CD4-positive, alpha-beta T cell treated with Interferon alpha-2 for 1 hour (primary cell): ENCODE results near the gene FKBP5.
"Not testable (repeated sequence)": the region's sequence is repeated elsewhere in the genome, so short reads cannot be mapped to it uniquely, and the experiment has no call there.

Experiments used
- DNase-seq, 2 donors: peaks; one replicate each; pipeline ENCODE4 v3.0.0-alpha.2; 2020 to 2022

The FKBP5 gene

GRCh38 chr6:35723587-35723986, 34.9 kb upstream of the FKBP5 start:
- no peak for DNase-seq

- DNase-seq: no peak
Observed at GRCh38 chr6:35722121-35722761, 33.5 kb upstream of the FKBP5 start.

DNA sequence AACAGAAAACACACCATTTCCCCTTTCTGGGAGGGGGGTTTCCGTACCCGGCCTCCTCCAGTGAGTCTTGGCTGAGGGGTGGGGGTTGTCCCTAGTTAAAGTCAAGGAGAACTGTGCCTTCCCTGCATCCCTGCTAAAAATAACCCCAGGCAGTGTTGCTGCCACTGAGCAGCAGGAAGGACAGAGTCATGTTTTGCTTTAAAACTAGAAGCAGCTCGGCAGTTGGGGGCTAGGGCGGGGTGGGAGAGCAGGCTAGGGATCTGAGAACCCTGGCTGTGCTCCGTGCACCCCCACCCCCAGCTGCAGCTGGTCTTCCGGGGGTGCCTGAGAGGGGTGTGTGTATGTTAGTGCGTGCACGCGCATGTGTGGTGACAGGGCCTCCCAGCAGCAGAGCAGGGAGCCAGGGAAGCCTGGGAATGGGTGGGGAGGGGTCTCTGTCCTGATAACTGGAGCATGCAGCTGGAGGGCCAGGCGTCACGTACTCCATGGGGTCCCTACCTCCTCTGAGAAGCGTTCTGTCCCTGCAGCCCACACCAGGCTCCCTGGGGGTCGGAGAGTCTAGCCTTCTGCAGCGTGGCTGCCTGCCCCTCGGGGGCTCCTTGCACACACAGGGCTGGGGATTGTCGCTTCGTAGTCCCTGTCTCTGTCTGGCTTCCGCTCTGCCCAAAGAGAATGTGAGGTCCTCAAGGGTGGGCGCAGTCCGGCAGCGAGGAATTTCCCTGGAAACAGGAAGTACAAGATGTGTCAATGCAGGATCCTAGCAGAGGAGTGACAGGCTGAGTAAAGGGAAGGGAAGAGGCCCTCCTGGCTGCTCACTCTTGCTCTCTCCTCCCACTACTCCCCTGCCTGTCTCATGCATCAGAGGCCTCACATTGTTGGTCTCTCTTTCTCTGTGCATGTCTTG, 31.4 kb upstream of the FKBP5 start:
- DNase-seq: peak; percentile 39 to 62

DNA sequence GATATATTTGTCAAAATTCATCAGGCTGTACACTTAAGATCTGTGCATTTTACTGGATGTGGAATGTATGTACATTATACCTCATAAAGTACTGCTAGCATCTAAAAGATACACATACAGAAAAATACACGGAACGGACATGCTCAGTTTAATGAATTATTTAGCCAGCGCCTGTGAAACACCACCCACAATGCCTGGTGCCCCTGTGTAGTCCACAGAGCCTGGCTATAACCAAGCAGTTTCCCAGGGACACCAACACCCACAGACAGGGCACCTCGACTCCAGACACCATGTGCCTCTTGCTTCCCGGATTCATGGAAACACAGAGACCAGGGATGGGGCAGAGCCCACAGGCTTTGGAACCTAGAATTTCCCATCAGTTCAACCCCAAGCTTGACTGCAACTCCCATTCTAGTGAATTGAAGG, 30.7 kb upstream of the FKBP5 start:
- peak in 1 of 2 donors; percentile 11 for DNase-seq

DNA sequence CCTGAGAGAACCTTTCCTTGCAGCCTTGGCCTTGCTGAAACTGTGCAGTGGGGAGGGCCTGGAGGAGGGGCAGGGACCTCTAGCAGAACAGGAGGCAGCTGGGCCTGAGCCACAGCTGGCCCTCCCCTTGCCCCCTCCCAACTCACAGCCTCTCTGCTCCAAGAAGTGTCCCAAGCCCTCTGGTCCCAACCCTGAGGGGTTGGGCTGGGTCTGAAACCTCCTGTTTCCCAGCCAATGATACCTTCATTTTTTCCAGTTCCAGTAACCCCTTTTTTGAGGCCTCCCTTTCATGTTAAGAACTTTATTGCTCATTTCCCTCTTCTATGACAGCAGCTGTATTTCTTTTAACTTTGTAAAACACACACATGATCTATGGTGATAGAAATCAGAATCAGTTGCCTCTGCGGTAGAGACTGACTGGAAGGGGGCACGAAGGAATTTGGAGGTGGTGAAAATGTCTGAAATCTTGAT, 30.2 kb upstream of the FKBP5 start:
- DNase-seq: peak in 1 of 2 donors; percentile 16

- DNase-seq: no peak
Observed at GRCh38 chr6:35718375-35718736, 29.6 kb upstream of the FKBP5 start.

DNA sequence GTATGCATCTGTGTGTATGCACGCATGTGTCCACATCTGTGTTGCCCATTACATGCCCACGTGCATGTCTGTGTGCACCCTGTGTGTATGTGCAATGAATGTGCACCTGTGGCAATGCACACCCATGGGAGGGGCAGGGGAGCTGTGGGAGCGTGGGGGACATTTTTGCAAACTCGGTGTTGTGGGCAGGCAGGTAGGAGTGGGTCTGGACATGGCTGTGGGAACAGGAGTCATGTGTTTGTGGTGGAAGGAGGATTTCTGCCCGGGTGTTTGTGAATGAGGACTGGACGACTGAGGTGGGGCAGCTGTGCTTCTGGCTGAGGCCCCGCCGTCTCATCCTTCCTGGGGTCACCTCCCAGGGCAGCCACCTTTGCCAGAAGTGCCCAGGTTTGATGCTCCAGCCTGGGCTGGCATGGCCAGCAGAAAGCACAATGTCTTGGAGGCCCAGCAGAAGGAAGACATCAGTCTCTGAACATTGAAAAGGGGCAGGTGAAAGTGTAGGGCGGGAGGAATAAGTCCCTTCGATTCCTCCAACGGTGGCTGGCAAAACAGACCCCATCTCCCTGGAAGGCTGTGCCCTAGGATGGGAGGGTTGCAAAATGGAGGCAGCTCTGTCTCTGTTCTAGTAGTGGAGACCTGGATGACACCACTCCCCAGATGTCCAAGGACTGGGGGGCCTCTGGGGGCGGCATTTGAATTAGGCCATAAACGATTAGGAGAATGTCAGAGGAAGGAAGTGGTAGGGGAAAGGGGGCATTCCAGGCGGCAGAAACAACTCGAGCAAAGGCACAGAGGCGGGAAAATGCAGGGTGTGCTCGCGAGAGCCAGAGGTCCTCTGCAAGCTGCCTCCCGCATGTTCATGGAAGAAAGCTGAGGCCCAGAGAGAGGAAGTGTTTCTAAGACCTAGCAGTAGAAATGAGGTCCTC, 29.0 kb upstream of the FKBP5 start:
- no peak for DNase-seq

DNA sequence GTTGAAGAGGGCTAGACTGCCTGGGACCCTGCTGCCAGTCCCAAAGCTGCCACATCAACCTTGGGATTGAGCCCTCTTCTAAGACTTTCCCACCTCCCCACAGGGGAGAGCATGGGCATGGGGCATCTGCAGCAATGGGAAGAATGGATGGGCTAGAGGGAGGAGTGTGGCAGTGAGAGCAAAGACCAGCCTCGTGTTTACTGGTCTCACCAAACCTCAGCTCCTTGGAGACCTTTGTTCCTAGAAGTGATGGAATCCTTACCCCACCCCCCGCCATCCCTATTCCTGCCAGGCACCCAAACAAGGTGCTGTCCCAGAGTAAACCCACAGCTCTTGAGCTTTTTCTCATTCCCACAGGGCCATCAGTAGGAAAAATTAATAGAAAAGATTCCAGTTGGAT, 28.1 kb upstream of the FKBP5 start:
- no peak for DNase-seq

DNA sequence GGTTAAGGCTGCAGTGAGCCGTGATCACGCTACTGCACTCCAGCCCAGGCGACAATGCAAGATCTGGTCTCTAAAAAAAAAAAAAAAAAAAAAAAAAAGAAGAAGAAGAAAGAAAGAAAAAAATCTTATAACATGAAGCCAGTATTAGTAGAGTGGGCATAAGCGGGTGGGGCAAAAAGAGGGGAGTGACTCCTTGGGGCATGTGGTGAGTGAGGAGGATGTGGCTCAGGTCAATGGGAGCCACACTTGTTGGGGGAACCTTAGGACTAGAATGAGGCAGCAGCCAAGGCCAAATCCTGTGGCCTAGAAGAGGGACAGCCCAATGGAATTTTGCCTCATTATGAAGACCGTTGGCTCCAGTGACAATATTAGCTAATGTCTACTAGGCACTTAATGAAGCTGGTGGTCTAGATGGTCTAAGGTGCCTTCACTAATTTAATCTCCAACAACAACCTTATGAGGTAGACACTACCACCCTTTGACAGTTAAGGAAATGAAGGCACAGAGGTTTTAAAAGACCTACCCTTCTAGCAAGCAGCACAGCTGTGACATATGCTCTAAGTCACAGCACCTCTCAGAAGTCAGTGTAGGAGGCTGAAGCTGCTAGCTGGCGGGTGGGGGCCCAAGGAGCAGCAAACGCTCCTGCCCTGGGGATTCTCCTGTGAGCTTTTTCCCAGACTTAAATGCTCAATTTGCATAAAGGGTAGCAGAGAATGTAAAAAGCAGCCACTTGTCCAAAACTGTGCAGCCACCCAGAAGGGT, 24.5 kb upstream of the FKBP5 start:
- no peak for DNase-seq

DNA sequence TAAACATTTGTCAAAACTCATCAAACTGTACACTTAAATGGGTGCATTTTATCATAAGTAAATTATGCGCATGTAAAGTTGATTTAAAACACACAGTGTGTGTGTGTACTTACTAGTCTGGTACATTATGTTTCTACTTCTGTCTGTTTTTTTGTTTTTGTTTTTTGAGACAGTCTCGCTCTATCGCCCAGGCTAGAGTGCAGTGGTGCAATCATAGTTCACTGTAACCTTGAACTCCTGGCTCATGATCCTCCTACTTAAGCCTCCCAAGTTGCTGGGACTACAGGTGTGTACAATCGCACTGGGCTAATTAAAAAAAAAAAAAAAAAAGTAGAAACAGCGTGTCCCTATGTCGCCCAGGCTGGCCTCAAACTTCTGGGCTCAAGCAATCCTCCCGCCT, 23.0 kb upstream of the FKBP5 start:
- DNase-seq: no peak

GRCh38 chr6:35710241-35710847, 21.6 kb upstream of the FKBP5 start:
- DNase-seq: no peak

DNA sequence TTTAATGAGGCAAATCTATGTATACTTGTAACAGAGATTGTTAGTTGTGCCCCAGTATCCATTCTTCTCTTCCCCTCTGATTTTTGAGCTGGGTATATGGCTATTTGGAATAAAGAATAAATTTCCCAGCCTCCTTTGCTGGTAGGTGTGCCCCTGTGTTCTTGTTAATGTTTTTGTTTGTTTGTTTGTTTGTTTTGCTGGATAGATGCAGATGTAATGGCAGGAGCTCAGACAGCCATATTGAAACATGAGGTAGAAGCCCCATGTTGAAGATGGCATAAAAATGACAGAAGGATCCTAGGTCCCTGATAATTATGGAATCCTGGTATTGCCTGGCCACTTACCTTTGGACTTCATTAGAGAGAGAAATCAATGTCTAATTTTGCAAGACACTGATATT, 19.9 kb upstream of the FKBP5 start:
- no peak for DNase-seq

DNA sequence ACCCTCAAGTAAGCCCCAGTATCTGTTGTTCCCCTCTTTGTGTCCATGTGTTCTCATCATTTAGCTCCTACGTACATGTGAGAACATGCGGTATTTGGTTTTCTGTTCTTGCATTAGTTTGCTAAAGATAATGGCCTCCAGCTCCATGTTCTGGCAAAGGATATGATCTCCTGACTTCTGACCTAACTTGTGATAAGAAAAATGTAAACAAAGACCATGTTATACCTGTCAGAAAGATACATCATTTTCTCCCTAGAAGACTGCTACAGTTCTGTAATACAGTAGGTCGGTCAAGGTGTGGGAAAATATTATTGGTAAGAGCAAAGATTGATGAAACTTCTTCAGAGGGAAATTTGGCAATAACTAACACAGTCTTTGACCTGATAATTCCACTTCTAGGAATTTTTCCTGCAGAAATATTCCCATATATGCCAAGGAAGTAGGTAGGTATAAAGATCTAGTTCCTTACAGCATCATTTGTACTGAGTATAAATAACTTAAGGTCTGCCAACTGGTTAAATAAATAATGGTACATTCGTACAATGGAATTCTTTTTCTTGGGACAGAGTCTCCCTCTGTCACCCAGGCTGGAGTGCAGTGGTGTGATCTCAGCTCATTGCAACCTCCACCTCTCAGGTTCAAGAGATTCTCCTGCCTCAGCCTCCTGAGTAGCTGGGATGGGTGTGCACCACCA, 19.1 kb upstream of the FKBP5 start:
- DNase-seq: no peak

DNA sequence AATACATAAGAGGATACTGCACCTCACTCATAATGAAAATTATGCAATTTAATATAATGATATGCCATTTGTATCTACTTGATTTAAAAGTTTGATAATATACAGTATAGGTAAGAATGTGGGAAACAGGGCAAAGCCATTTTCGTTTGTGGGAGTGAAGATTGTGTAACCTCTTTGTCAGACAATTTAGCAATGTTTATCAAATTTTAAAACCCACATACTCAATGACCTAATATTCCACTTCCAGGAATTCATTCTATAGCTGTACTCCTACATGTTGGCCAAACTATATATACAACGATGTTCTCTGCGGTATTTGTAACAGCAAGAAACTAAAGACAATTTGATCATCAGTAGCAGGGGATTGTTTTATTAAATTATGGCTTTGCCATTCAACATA, 17.8 kb upstream of the FKBP5 start:
- DNase-seq: no peak

DNA sequence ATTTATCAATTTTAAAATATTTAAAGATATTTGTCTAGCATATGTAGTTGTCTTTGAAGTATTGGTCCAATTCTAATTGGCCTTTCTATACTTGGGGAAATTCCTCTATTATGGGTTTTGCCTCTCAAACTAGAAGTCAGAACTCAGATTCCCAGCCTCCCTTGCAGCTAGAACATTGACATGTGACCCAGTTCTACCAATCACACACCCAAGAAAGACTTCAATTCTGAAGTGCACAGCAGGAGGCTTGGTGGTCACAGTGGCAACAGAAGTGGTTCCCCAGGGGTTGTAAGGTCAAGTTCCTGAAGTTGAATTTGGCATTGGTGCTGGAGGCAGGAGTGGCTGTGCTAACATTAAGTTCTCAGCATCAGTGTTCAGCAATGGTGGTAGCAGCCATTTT, 14.8 kb upstream of the FKBP5 start:
- no peak for DNase-seq

GRCh38 chr6:35698858-35699257, 10.1 kb upstream of the FKBP5 start:
- no peak for DNase-seq

GRCh38 chr6:35698430-35698829, 9.7 kb upstream of the FKBP5 start:
- not testable (repeated sequence) for DNase-seq

GRCh38 chr6:35694462-35694861, 5.7 kb upstream of the FKBP5 start:
- no peak for DNase-seq

DNA sequence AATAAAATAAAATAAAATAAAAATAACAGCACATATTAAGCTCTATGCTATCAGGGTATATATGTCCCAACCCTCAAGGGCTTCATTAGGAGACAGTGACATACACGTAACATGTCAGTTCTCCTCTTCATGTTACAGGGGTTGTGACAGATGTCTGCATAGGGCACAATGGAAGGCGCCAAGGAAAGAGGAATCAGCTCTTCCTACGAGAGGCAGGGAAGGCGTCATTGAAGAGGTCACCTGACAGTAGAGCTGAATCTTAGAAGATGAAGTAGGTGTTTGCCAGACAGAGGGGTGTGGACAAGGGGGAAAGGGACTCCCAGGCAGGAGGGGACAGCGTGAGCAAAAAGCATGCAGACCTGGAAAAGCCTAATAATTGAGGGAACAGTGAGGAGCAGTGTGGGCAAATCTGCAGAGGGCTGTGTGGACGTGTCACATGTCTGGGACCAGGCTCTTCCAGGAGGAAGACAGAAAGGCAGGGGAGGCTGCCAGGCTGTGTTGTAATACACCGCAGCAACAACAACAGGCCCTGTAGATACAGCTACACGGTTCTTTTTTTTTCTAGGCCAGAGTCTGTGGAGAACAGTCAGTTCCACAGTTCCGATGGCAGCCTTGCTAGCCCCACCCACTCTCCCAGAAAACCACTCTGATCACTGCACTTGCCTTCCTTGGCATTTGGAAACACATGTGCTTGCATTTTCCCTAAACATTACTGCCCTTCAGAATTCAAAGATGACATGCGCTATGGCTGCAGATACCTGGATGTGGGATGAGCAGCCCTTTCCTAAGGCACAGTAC, 2.5 kb upstream of the FKBP5 start:
- peak in 1 of 2 donors; percentile 20 for DNase-seq

GRCh38 chr6:35690484-35690883, 1.8 kb upstream of the FKBP5 start:
- no peak for DNase-seq
